GM12891 (cell line): ENCODE results near the gene MIEF1.

ENCODE experiments used
- DNase-seq: peaks from one replicate; pipeline ENCODE4 v3.0.0; 2011; ENCODE audit warnings: low spot score; ENCODE audit not compliant: insufficient read length
- FAIRE-seq: peaks from 2 replicates; lab custom pipeline; 2011; peaks lifted over from hg19 to GRCh38; lab: Jason Lieb, UNC
- PAX5 ChIP-seq: IDR thresholded peaks from 2 replicates; pipeline ENCODE4 v1.6.1; 2011; ENCODE audit warnings: low read length, moderate library complexity, mild to moderate bottlenecking; ENCODE audit not compliant: insufficient read depth, severe bottlenecking
- POLR2A ChIP-seq: IDR thresholded peaks from 2 replicates; pipeline ENCODE4 v1.6.1; 2011; ENCODE audit warnings: low read depth, low read length, control low read depth
- POLR2AphosphoS5 ChIP-seq: IDR thresholded peaks from 2 replicates; pipeline ENCODE4 v1.6.1; 2011; ENCODE audit warnings: low read depth, low read length, control low read depth
- POU2F2 ChIP-seq: IDR thresholded peaks from 2 replicates; pipeline ENCODE4 v1.6.1; 2011; ENCODE audit warnings: low read depth, mild to moderate bottlenecking, control low read depth, low read length, moderate library complexity
- SPI1 ChIP-seq: IDR thresholded peaks from 2 replicates; pipeline ENCODE4 v1.6.1; 2011; ENCODE audit warnings: low read depth, low read length, control low read depth
- TAF1 ChIP-seq: IDR thresholded peaks from 2 replicates; pipeline ENCODE4 v1.6.1; 2011; ENCODE audit warnings: low read depth, low read length, control low read depth

Gene MIEF1

DNA sequence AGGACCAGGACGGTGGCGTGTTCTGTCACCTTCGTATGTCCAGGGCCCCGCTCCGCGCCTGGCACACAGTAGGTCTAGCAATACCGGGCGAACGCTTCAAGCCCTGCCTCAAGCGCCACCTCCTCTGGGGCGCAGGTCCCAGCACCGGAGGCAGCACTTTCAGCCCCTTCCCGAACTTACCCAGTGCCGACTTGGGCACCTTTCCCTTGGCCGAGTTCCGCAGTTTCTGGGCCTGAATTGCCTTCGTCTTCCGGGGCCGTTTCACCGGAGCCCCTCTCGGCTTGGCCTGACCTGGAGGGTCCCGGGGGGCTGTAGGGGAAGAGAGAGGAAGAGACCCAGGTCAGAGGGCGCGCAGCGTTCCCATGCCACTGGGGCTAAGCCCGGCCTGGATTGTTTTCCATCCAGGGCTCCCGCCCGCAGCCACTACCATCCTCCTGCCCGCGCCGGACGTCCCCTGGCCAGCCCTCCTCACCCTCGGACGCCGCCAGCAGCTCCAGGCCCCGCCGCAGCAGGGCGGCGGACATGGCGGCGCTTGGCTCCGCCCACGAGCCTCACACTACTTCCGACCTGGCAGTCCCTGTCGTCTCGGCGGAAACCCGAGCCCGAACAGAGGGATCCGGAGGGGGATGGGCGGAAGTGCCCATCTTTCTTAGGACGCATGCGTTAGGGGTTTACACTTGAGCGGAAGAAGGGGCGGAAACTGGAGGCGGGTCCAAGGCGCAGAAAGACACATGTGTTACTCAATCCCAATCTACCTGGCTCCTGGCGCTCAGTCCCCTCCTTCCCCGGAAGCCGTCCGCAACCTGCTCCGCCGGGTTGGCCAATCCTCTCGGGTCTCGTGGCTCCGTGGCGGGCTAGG, 30.4 kb downstream of the MIEF1 start, which contains the start of gene RPS19BP1:
Gene RPS19BP1 (minus strand): TSS at position 534 of the 859 bp plus-strand sequence. CDS start 10 bp downstream, at position 524.
- FAIRE-seq, result peak; percentile 100
- no peak for TF ChIP-seq PAX5
- TF ChIP-seq SPI1, result peak; percentile 65
- TF ChIP-seq TAF1, result peak; percentile 33; the same call in 1 of the 2 replicates
- TF ChIP-seq POLR2A, result peak; percentile 95
- TF ChIP-seq POLR2AphosphoS5, result peak; percentile 88
- TF ChIP-seq POU2F2, result peak; percentile 8; the same call in 1 of the 2 replicates
- DNase-seq, result peak; percentile 94

DNA sequence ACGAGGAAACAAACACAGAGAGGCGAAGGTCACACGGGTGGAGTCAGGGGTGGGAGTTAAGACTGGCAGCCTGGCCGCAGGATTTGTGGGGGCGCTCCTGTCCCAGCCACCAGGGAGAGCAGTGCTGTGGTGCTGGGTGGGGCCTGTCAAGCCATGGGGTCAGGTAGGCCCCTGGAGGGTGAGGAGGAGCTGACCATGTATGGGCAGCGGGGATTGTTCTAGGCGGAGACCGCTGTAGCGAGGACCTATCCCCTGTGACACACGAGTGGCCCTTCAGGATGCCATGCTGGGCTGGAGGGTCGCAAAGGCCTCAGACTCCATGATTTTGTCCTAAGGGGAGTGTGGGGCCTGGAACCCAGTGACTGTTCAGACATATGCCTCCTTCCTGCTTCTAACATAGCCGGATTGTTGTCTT, 32.0 kb downstream of the MIEF1 start:
- TF ChIP-seq POLR2A, result no peak
- DNase-seq, result no peak
- no peak for FAIRE-seq

DNA sequence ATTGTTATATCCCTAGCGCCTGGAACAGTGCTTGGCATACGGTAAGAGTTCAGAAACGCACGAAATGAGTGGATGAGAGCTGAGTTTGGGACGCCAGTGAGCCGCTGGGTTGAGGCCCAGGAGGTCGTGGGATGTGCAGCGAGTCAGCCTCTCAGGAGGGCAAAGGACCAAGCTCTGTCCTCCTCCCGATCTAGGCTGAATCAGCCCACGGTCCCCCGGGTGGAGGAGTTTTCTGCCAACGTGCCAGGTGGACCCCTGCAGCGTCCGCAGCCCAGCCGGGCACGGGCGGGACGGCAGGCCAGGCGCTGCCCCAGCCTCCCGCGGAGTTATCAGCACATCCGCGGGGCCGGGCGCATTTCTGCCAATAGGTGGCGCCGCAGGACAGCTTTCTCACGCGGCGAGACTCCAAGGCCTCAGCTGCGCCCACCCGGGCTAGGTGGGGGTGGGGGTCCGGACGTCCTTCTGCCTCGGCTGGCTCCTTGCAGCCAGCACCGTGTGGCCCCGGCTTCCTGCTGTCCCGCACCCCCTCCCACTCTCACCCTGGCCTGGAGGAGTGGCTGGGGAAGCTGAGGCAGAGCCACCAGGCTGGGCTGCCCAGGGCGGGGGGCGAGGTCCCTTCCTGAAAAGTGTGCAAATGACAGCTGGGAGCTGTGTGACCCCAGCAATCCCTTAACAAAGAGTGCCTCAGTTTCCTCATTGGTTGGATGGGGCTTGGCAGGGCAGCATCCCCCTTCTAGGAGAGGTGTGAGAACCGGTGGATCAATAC, 32.7 kb downstream of the MIEF1 start:
- peak; percentile 80 for DNase-seq
- no peak for TF ChIP-seq PAX5
- no peak for TF ChIP-seq POU2F2
- TF ChIP-seq SPI1, result no peak
- FAIRE-seq, result peak; percentile 84

- FAIRE-seq, result no peak
- no peak for DNase-seq
- no peak for TF ChIP-seq POU2F2
Measured at GRCh38 chr22:39535357-39535725, 33.3 kb downstream of the MIEF1 start.

- no peak for FAIRE-seq
- no peak for TF ChIP-seq POLR2AphosphoS5
- no peak for TF ChIP-seq PAX5
- TF ChIP-seq TAF1, result no peak
- no peak for TF ChIP-seq POU2F2
- TF ChIP-seq POLR2A, result no peak
- TF ChIP-seq SPI1, result no peak
- DNase-seq, result no peak
Measured at GRCh38 chr22:39535831-39536449, 33.9 kb downstream of the MIEF1 start.

DNA sequence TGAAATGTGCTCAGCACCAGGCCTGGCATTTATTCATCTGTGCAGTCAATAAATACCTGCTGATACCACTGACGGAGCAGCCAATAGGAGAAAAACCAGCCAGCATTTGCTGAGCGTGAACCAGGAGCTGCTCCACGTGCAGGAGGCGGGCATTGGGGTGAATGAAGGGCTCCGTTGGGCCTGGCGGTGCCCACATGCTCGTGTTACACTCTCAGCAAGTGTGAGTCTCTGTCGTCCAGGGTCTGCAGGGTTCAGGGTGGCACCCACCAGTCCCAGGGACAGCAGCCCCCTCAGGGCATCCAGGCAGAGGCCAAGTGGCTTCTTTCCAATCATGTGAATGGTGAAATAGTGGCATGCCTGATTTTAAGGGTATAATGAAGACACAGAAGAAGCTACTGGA, 34.6 kb downstream of the MIEF1 start:
- FAIRE-seq, result no peak
- TF ChIP-seq SPI1 (no peak), PAX5 (no peak), POLR2AphosphoS5 (no peak), TAF1 (no peak)

GRCh38 chr22:39537975-39538374, 35.9 kb downstream of the MIEF1 start:
- DNase-seq, result no peak
- FAIRE-seq, result no peak
- no peak for TF ChIP-seq SPI1
- TF ChIP-seq TAF1, result no peak
- no peak for TF ChIP-seq POLR2A
- TF ChIP-seq POU2F2, result no peak
- TF ChIP-seq PAX5, result no peak
- TF ChIP-seq POLR2AphosphoS5, result no peak

More for the DNA sequence above, 34.6 kb downstream of the MIEF1 start:
- no peak for DNase-seq

- FAIRE-seq (no peak), DNase-seq (no peak)
Measured at GRCh38 chr22:39543095-39543494, 41.0 kb downstream of the MIEF1 start.

DNA sequence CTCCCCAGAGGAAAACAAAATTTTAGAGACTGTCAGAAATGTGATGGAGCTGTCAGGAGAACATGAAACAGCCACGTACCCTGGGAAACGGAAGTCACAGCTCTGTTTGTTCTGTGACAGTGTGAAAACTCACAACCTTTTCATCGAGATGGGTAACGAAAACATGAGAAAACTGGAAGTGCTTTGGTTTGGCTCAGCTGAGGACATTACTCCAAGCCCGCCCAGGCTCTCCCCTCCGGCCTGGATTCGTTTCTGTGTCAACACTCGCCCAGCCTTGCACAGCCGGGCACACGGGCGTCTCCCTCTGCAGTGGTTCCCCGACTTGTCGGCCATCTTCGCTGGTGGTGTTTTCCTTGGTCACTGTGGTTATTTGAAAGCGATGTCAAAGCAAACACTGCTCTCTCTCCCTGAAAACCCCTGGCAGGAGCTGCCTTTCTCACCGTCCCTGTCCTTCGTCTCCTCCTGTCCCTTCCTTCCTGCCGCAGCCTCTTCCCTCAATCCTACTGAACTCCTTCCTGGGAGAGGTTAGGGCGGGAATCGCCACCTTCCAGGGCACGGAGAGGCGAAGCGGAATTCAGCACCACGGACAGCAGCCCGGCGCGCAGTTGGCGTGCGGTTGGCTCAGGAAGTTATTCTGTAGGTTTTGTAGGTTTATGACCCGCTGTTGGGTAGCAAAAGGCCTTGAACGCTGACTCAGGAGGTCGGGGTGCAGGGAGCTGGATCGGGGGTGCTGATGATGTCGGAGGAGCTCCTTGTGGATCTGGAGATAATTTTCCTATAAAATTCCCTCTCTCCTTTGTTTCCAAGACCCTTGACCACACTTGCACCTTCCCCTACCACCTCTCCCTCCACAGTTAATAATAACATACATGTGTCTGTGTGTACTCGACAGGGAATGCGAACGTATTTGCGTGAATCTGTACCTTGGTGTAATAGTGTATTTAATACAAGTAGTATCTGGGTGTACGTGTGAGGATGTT, 43.6 kb downstream of the MIEF1 start:
- TF ChIP-seq POU2F2, result no peak
- DNase-seq (no peak), FAIRE-seq (no peak)

More at GRCh38 chr22:39543095-39543494, 41.0 kb downstream of the MIEF1 start:
- TF ChIP-seq TAF1 (no peak), SPI1 (no peak), POLR2A (no peak), POU2F2 (no peak), PAX5 (no peak), POLR2AphosphoS5 (no peak)
